A673 (cell line): ENCODE results near the gene GSE1. TPM values are rescaled to one million over a fixed set of nuclear protein-coding genes. Genes with fewer than 3 reads are reported as not detected.

Source experiments
- BruUV-seq: library from RNA; stranded (reverse); fragments of 400-500 nt; replicated peaks from 2 replicates; lab custom pipeline; 2021; lab: Mats Ljungman, UMichigan
- CTCF ChIA-PET: fragments of 300-600 bp; sonication (Branson Sonifier 250); formaldehyde crosslinking; loops from one replicate; lab custom pipeline; 2022; ENCODE audit warnings: antibody characterized with exemption; lab: Charles Lee
- POLR2A ChIA-PET: fragments of 300-600 bp; sonication (Branson Sonifier 250); formaldehyde crosslinking; loops from one replicate; lab custom pipeline; 2022; ENCODE audit warnings: antibody characterized with exemption; ENCODE audit not compliant: low non-redundant PET; lab: Charles Lee
- DNase-seq: peaks from one replicate; pipeline ENCODE4 v3.0.0-alpha.2; 2015; ENCODE audit warnings: low spot score
- H3K27ac ChIP-seq: fragments of 200-600 bp; sonication (generic); 2 replicates; pipeline ENCODE4 v1.5.1; 2016; ENCODE audit warnings: mixed run types, low read depth, mild to moderate bottlenecking, mixed read lengths, antibody characterized with exemption, low read length; ENCODE audit not compliant: poor library complexity, severe bottlenecking
- H3K27me3 ChIP-seq: fragments of 200-600 bp; sonication (generic); replicated peaks from 2 replicates; pipeline ENCODE4 v1.6.1; 2017; ENCODE audit warnings: mixed run types, low read depth, mild to moderate bottlenecking, mixed read lengths, antibody characterized with exemption, low read length; ENCODE audit not compliant: insufficient read depth, poor library complexity
- H3K36me3 ChIP-seq: fragments of 200-600 bp; sonication (generic); 2 replicates; pipeline ENCODE4 v1.6.1; 2016; ENCODE audit warnings: mixed run types, mild to moderate bottlenecking, mixed read lengths, antibody characterized with exemption, low read length; ENCODE audit not compliant: insufficient read depth, poor library complexity, severe bottlenecking
- H3K4me1 ChIP-seq: fragments of 200-600 bp; sonication (generic); 2 replicates; pipeline ENCODE4 v1.6.1; 2017; ENCODE audit warnings: mixed run types, mild to moderate bottlenecking, mixed read lengths, antibody characterized with exemption, low read length; ENCODE audit not compliant: insufficient read depth, poor library complexity, severe bottlenecking
- H3K4me3 ChIP-seq: fragments of 200-600 bp; sonication (generic); 2 replicates; pipeline ENCODE4 v1.5.1; 2016; ENCODE audit warnings: low read depth, mixed run types, mild to moderate bottlenecking, mixed read lengths, low read length; ENCODE audit not compliant: poor library complexity, severe bottlenecking
- H3K9me3 ChIP-seq: fragments of 200-600 bp; sonication (generic); 2 replicates; pipeline ENCODE4 v1.6.1; 2016; ENCODE audit warnings: mixed run types, low read depth, mild to moderate bottlenecking, mixed read lengths, antibody characterized with exemption, low read length; ENCODE audit not compliant: poor library complexity, severe bottlenecking
- EZH2 ChIP-seq: fragments of 200-600 bp; sonication (generic); IDR thresholded peaks from 2 replicates; pipeline ENCODE4 v1.6.1; 2017; ENCODE audit warnings: borderline replicate concordance, low read depth, mild to moderate bottlenecking, mixed read lengths, antibody characterized with exemption, low read length; ENCODE audit not compliant: poor library complexity, severe bottlenecking
- intact Hi-C: fragments of 100-400 bp; cut with micrococcal nuclease; formaldehyde crosslinking; loops from one replicate; pipeline ENCODE4 v1.10.0; 2022; ENCODE audit not compliant: unreplicated experiment
- total RNA-seq: library from RNA; stranded (reverse); gene quantifications from 2 replicates; pipeline ENCODE4 v1.2.3, GENCODE V29; 2021
- TF ChIP-seq, protein P1 (sequence below): fragments of 300-800, 200-600 bp; sonication (generic); conservative IDR thresholded peaks from 2 replicates; pipeline ENCODE4 v1.5.1; 2017; ENCODE audit warnings: low read depth, mild to moderate bottlenecking, antibody characterized with exemption, low read length, moderate library complexity, mixed read lengths

GSE1 gene
- total RNA-seq, 1 experiment from 2014 or later = 64.2 TPM

DNA sequence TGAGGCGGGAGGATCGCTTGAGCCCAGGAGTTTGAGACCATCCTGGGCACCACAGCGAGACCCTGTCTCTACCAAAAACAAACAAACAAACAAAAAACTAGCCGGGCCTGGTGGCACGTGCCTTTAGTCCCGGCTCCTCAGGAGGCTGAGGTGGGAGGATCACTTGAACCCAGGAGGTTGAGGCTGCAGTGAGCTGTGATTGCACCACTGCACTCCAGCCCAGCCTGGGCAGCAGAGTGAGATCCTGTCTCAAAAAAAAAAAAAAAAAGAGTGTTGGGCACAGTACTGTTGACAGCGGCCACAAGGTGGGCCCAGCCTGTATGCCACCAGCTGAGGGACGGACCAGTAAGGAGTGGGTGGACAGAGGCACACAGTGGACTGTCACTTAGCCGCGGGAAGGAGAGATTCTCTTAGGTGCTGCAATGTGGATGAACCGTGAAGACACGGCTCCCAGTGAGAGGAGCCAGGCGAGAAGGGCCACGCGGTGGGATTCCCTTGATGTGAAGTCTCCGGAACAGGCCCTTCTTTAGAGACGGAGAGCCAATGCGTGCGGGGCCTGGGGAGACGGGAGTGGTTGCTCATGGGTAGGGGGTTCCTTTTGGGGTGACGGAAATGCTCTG is 31.1 kb downstream of the GSE1 start:
- H3K27me3 ChIP-seq = no peaks in the 10 kb centered on the region
- no peaks in the 10 kb centered on the region for H3K9me3 ChIP-seq
- ChIA-PET CTCF (no interaction called here), POLR2A (no interaction called here)
- no peak for DNase-seq
- H3K36me3 ChIP-seq = no peaks in the 10 kb centered on the region
- TF ChIP-seq, protein P1, sequence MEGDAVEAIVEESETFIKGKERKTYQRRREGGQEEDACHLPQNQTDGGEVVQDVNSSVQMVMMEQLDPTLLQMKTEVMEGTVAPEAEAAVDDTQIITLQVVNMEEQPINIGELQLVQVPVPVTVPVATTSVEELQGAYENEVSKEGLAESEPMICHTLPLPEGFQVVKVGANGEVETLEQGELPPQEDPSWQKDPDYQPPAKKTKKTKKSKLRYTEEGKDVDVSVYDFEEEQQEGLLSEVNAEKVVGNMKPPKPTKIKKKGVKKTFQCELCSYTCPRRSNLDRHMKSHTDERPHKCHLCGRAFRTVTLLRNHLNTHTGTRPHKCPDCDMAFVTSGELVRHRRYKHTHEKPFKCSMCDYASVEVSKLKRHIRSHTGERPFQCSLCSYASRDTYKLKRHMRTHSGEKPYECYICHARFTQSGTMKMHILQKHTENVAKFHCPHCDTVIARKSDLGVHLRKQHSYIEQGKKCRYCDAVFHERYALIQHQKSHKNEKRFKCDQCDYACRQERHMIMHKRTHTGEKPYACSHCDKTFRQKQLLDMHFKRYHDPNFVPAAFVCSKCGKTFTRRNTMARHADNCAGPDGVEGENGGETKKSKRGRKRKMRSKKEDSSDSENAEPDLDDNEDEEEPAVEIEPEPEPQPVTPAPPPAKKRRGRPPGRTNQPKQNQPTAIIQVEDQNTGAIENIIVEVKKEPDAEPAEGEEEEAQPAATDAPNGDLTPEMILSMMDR = no peak
- no peak for TF ChIP-seq EZH2
- peaks cover 29% of the 10 kb centered on the region for H3K4me1 ChIP-seq
- no peak overlapping the region for H3K27ac ChIP-seq
- intact Hi-C loops = no loop called here
- no peak overlapping the region for H3K4me3 ChIP-seq
- no TSS peak for BruUV-seq

DNA sequence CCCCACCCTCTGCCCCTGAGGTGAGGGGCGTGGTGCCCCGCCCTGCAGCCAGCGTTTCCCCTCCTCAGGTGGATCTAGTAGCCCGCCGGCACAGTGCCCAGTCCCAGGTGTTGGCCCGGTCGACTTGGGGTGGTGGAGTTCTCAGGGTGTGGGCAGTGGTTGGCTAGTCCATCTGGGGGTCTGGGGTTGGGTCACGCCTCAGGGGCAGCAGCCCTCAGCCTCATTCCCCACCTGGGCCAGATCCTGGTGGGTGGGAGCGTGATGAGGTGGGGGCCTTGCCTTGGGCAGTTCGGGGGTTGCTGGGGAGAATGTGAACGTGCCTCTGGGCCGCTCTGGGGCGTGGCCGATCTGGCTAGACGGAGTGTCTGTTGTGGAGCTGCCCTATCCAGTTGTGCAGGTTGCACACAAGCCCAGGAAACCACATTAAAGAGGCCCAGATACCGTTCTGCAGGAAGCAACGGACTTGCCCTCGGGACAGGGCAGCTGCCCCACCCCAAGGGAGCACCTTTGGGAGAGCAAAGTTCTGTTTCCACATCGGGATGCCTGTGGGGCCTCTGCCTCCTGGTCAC is 32.0 kb downstream of the GSE1 start:
- TF ChIP-seq, protein P1 = no peak
- no peak for TF ChIP-seq EZH2
- ChIA-PET POLR2A (no interaction called here), CTCF (no interaction called here)
- DNase-seq = no peak
- BruUV-seq = no TSS peak
- Histone ChIP-seq H3K27me3 (no peaks in the 10 kb centered on the region), H3K27ac (no peak overlapping the region), H3K4me3 (no peak overlapping the region), H3K36me3 (no peaks in the 10 kb centered on the region), H3K4me1 (peaks cover 29% of the 10 kb centered on the region), H3K9me3 (no peaks in the 10 kb centered on the region)
- intact Hi-C loops = no loop called here

DNA sequence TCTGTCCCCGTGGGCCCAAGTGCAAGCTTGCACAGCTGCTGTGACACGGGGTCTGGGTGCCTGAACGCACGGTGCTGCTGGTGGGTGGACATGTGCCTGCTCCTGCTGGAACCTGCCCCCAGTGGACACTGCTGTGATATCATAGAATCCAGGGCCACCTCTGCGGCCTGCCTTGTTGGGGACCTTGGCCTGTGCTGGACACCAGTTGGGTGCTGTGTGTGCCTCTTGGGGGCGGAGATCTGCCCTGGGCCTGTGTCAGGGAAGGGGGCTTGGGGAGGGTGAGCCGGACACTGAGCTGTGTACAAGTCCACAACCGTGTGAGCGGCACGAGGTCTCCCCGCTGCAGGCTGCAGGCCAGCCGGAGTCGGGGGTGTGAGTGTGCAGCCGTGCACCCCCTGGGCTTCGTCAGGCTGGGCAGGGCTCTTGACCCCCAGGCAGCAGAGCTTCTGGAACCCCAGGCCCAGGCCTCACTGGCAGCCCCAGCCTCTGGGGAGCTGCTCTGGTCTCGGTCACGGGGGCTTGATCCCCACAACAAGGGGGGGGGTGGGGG is 33.3 kb downstream of the GSE1 start:
- BruUV-seq = no TSS peak
- Histone ChIP-seq H3K27ac (no peak overlapping the region), H3K9me3 (no peaks in the 10 kb centered on the region), H3K36me3 (no peaks in the 10 kb centered on the region), H3K4me3 (no peak overlapping the region), H3K4me1 (peaks cover 30% of the 10 kb centered on the region), H3K27me3 (no peaks in the 10 kb centered on the region)
- no peak for DNase-seq
- CTCF ChIA-PET = no interaction called here
- POLR2A ChIA-PET = no interaction called here
- TF ChIP-seq, protein P1 = no peak
- intact Hi-C loops = no loop called here
